ENCODE data around the gene LYRM4. TPM values are rescaled to one million over a fixed set of nuclear protein-coding genes. Genes with fewer than 3 reads are reported as not detected.

The LYRM4 gene
- total RNA-seq, 1 donor from 2014 or later, result 26.1 TPM

- no peak for DNase-seq (ENCODE audit: extremely low read depth, low read depth, low spot score)
Measured at GRCh38 chr6:5247201-5247600, 13.5 kb downstream of the LYRM4 start.

- no peak for DNase-seq (ENCODE audit: extremely low read depth, low read depth, low spot score)
Measured at GRCh38 chr6:5246141-5247097, 14.3 kb downstream of the LYRM4 start.

GRCh38 chr6:5243069-5243468, 17.7 kb downstream of the LYRM4 start:
- no peak for DNase-seq (ENCODE audit: extremely low read depth, low read depth, low spot score)

- no peak for DNase-seq (ENCODE audit: extremely low read depth, low read depth, low spot score)
Measured at GRCh38 chr6:5241252-5241651, 19.5 kb downstream of the LYRM4 start.

GRCh38 chr6:5238336-5238735, 22.4 kb downstream of the LYRM4 start:
- DNase-seq (ENCODE audit: extremely low read depth, low read depth, low spot score), result no peak

GRCh38 chr6:5237805-5238204, 22.9 kb downstream of the LYRM4 start:
- DNase-seq (ENCODE audit: extremely low read depth, low read depth, low spot score), result no peak

GRCh38 chr6:5235830-5236229, 24.9 kb downstream of the LYRM4 start:
- no peak for DNase-seq (ENCODE audit: extremely low read depth, low read depth, low spot score)

GRCh38 chr6:5234874-5235273, 25.9 kb downstream of the LYRM4 start:
- DNase-seq (ENCODE audit: extremely low read depth, low read depth, low spot score), result no peak

GRCh38 chr6:5231289-5231688, 29.5 kb downstream of the LYRM4 start:
- no peak for DNase-seq (ENCODE audit: extremely low read depth, low read depth, low spot score)

- no peak for DNase-seq (ENCODE audit: extremely low read depth, low read depth, low spot score)
Measured at GRCh38 chr6:5230081-5230480, 30.7 kb downstream of the LYRM4 start.

GRCh38 chr6:5229356-5229755, 31.4 kb downstream of the LYRM4 start:
- no peak for DNase-seq (ENCODE audit: extremely low read depth, low read depth, low spot score)

- no peak for DNase-seq (ENCODE audit: extremely low read depth, low read depth, low spot score)
Measured at GRCh38 chr6:5223309-5223708, 37.4 kb downstream of the LYRM4 start.

GRCh38 chr6:5220443-5220842, 40.3 kb downstream of the LYRM4 start:
- no peak for DNase-seq (ENCODE audit: extremely low read depth, low read depth, low spot score)

GRCh38 chr6:5219011-5219691, 41.6 kb downstream of the LYRM4 start:
- DNase-seq (ENCODE audit: extremely low read depth, low read depth, low spot score), result no peak

- no peak for DNase-seq (ENCODE audit: extremely low read depth, low read depth, low spot score)
Measured at GRCh38 chr6:5217356-5217755, 43.4 kb downstream of the LYRM4 start.

- no peak for DNase-seq (ENCODE audit: extremely low read depth, low read depth, low spot score)
Measured at GRCh38 chr6:5215799-5216198, 45.0 kb downstream of the LYRM4 start.

- no peak for DNase-seq (ENCODE audit: extremely low read depth, low read depth, low spot score)
Measured at GRCh38 chr6:5215159-5215558, 45.6 kb downstream of the LYRM4 start.

- DNase-seq (ENCODE audit: extremely low read depth, low read depth, low spot score), result no peak
Measured at GRCh38 chr6:5214570-5215052, 46.1 kb downstream of the LYRM4 start.

GRCh38 chr6:5213836-5214235, 46.9 kb downstream of the LYRM4 start:
- DNase-seq (ENCODE audit: extremely low read depth, low read depth, low spot score), result no peak

GRCh38 chr6:5211492-5211891, 49.3 kb downstream of the LYRM4 start:
- DNase-seq (ENCODE audit: extremely low read depth, low read depth, low spot score), result no peak

GRCh38 chr6:5208471-5208971, 52.2 kb downstream of the LYRM4 start:
- DNase-seq (ENCODE audit: extremely low read depth, low read depth, low spot score), result no peak

GRCh38 chr6:5208057-5208456, 52.7 kb downstream of the LYRM4 start:
- DNase-seq (ENCODE audit: extremely low read depth, low read depth, low spot score), result no peak

Data from glomerular endothelial cell (primary cell).